Motor neuron (in vitro differentiated cells): ENCODE data around the gene COPB2. TPM values are rescaled to one million over a fixed set of nuclear protein-coding genes. Genes with fewer than 3 reads are reported as not detected.
"Not testable (repeated sequence)": the region's sequence is repeated elsewhere in the genome, so short reads cannot be mapped to it uniquely, and the experiment has no call there.

Source experiments
- ATAC-seq, 8 experiments: fragments of 200-7000 bp; cut with Tn5 transposase; replicated peaks in 6 of 8; 2 replicates each; pipeline ENCODE4 v1.8.0; 2021; ENCODE audit warnings: mild to moderate bottlenecking in 8 of 8, moderate library complexity in 8 of 8
- H3K27ac ChIP-seq, 2 donors: fragments of 250-450 bp; sonication (Bioruptor Pico); 2 replicates each; pipeline ENCODE4 v1.9.0; 2021; ENCODE audit warnings: antibody characterized with exemption in 2 of 2, mild to moderate bottlenecking in 2 of 2, moderate library complexity in 1 of 2
- H3K4me1 ChIP-seq, 2 donors: fragments of 250-450 bp; sonication (Bioruptor Pico); replicated peaks in 1 of 2; 2 replicates each; pipeline ENCODE4 v1.6.1; 2021; ENCODE audit warnings: antibody characterized with exemption in 2 of 2, mild to moderate bottlenecking in 2 of 2, moderate library complexity in 1 of 2
- H3K4me3 ChIP-seq, 5 donors: fragments of 250-450 bp; sonication (Bioruptor Pico); 2 replicates each; pipeline ENCODE4 v1.9.0; 2021; ENCODE audit warnings: antibody characterized with exemption in 5 of 5, mild to moderate bottlenecking in 5 of 5, moderate library complexity in 4 of 5
- WGBS, 10 experiments: fragments of 450-650 bp; shearing (Covaris generic); methylation state at CpG; one replicate each; pipeline ENCODE4 v1.0.0; 2022; 5-methylcytosine and 5-hydroxymethylcytosine counted together
- in situ Hi-C, 9 experiments: fragments of 400-800 bp; cut with MboI; loops; one replicate each; pipeline ENCODE4 v1.15.0; 2021; ENCODE audit warnings: low sequenced_read_pairs in 9 of 9, low pct_unique_long_range_greater_than_20kb in 2 of 9; ENCODE audit not compliant: unreplicated experiment in 9 of 9
- total RNA-seq, 8 experiments: library from RNA; unstranded; fragments of 300-600 nt; gene quantifications; 2 replicates each; pipeline versions ENCODE4 v1.2.3 to v1.2.4, GENCODE V29; 2022

The COPB2 gene
- total RNA-seq, 8 experiments from 2014 or later = 111 to 199 (median 163) TPM

DNA sequence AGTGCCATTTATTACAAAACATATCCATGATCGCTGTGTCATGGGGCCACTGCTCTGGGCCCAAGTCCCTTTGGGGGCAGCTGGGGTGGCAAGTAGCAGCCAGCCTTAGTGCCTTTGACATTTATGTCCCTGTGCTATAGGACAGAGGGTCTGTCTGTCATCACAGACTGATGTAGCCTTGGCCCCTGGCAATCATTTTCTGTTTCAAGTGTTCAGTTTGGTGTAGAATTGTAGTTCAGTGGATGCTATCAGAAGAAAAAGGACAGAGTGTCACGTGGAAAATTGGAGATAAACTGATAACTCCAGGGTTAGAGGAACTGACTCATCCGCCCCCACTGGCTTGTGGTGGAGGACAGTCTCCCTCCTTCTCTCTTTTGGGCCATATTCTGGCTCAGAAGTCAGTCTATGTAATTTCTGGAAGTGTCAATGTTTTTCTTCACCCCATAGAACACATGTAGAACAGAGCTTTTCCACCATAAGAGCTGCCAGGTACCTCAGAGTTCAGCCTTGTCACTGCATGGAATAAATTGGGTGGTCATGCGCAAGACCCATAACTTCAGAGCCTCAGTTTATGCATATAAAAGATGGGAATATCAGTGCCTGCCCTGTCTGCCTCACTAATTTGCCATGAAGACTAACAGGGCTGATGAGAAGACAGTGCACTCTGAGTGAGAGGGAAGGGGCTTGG lies 50.1 kb downstream of the COPB2 start:
- Histone ChIP-seq H3K4me3 (no peak overlapping the region), H3K27ac (no peak overlapping the region), H3K4me1 (peaks cover 2 to 3% of the 10 kb centered on the region in 2 donors)
- WGBS, 10 experiments = 25 to 100% (median 55%) methylated on average over 1 to 3 of the region's 4 CpGs; no CpG with 5 or more reads in 3 of the 10 experiments
- in situ Hi-C loops = loop anchor here in 1 of 9 experiments (25.0 kb wide), 1 partner anchor 402 kb away; the partner anchor contains the start of genes FOXL2 and FOXL2NB
- no peak for ATAC-seq

DNA sequence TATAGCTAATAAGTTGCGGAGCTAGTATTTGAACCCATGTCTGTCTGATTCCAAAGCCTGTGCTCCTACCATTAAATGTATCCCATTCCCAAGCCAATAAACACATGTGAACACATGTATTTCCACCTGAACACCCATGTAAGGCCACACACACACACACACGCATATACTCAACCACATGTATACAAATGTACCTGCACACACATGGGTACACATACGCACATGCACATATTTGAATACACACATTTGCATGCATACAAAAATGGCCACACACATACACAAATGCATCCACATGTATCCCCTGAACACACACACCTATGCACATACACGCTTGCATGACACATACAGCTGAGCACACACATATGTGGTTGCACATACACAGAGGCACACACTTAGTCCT lies 51.0 kb downstream of the COPB2 start:
- WGBS, 10 experiments = 80 to 100% (median 94%) methylated on average over 1 to 3 of the region's 4 CpGs; no CpG with 5 or more reads in 3 of the 10 experiments
- in situ Hi-C loops = loop anchor here in 1 of 9 experiments (25.0 kb wide), 1 partner anchor 401 kb away; the partner anchor contains the start of genes FOXL2 and FOXL2NB
- Histone ChIP-seq H3K4me3 (no peak overlapping the region), H3K27ac (no peak overlapping the region), H3K4me1 (peaks cover 0 to under 1% of the 10 kb centered on the region in 2 donors)
- no peak for ATAC-seq

DNA sequence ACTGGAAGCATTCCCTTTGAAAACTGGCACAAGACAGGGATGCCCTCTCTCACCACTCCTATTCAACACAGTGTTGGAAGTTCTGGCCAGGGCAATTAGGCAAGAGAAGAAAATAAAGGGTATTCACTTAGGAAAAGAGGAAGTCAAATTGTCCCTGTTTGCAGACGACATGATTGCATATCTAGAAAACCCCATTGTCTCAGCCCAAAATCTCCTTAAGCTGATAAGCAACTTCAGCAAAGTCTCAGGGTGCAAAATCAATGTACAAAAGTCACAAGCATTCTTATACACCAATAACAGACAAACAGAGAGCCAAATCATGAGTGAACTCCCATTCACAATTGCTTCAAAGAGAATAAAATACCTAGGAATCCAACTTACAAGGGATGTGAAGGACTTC lies 54.8 kb downstream of the COPB2 start:
- H3K27ac ChIP-seq, ATAC-seq, H3K4me1 ChIP-seq, H3K4me3 ChIP-seq: not testable (repeated sequence)
- in situ Hi-C loops = loop anchor here in 1 of 9 experiments (25.0 kb wide), 1 partner anchor 397 kb away; the partner anchor contains the start of genes FOXL2 and FOXL2NB
- WGBS, 10 experiments = no CpG with 5 or more reads among the region's 1 CpG

DNA sequence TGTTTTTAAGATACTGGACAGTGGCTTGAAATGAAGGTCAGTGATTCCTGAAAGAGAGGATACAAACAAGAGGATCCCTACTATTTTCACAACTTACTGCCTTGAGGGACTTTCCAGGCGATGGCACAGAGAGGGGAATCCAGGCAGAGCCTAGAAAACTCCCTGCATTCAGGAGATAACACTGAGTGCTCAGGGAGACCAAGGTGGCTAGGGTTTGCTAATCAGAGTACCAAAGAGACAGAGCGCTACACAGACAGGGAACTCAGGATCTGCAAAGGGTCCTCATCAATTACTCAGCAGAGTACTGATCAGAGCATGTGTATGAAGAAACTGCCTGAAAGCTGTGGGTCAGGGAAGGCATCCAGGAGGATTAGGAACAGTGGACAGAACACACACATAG lies 57.4 kb downstream of the COPB2 start:
- no peak overlapping the region for H3K4me3 ChIP-seq
- WGBS, 10 experiments = 0 to 100% (median 83%) methylated on average over 1 to 2 of the region's 2 CpGs; no CpG with 5 or more reads in 2 of the 10 experiments
- ATAC-seq = no peak
- H3K4me1 ChIP-seq = no peaks in the 10 kb centered on the region
- in situ Hi-C loops = loop anchor here in 1 of 9 experiments (25.0 kb wide), 1 partner anchor 395 kb away; the partner anchor contains the start of genes FOXL2 and FOXL2NB
- H3K27ac ChIP-seq = no peak overlapping the region

DNA sequence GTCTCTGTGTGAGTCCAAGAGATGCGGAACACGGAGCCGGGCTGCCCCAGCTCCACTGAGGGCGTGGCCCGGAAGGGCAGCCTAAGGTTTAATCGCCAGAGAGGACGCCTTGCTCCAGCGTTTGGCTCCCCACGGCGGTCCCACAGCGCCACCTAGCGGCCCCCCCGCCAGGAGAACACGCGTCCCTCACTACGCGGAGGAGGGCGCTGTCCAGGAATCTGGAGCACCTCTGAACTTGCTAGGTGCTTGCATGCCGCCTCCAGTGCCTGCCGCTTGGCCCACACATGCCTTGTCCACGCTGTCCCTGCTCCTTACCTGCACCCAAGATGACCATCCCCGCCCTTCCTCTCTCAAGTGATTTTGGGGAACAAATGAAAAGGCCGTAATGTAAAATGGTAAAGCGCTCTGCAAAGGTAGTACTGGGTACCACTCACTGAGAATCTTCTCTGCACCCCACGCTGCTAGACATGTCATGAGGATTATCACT lies 60.0 kb downstream of the COPB2 start:
- 0 to 11% (median 6%) methylated on average over 2 to 8 of the region's 25 CpGs; no CpG with 5 or more reads in 5 of the 10 experiments for WGBS, 10 experiments
- Histone ChIP-seq H3K4me3 (peak overlapping the region; percentile 8 to 24 (median 19)), H3K27ac (no peak overlapping the region), H3K4me1 (no peaks in the 10 kb centered on the region)
- peak; percentile 99 to 100 (median 100) for ATAC-seq
- in situ Hi-C loops = loop anchor here in 1 of 9 experiments (25.0 kb wide), 1 partner anchor 392 kb away; the partner anchor contains the start of genes FOXL2 and FOXL2NB

DNA sequence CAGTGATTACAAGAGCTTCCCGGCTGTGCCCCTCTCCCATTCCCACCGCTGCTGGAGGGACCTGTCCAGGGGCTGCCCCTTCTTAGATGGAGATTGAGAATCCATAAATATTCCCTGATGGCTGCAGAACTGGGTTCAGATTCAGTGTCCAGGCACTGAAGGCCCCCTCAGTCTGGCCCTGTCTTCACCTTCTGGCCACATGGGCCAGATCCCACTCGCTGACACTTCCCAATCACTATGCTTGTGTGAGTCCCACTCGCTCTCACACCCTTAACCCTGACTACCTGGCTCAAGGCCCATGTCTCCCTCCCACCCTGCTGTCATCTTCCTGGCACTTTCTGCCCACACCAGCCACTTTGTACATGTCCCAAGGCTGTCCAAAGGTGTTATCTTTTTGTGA lies 61.1 kb downstream of the COPB2 start:
- no peak for ATAC-seq
- WGBS, 10 experiments = 60 to 83% (median 80%) methylated on average over 1 to 3 of the region's 4 CpGs; no CpG with 5 or more reads in 7 of the 10 experiments
- H3K4me3 ChIP-seq = no peak overlapping the region
- in situ Hi-C loops = loop anchor here in 1 of 9 experiments (25.0 kb wide), 1 partner anchor 391 kb away; the partner anchor contains the start of genes FOXL2 and FOXL2NB
- no peaks in the 10 kb centered on the region for H3K4me1 ChIP-seq
- no peak overlapping the region for H3K27ac ChIP-seq

DNA sequence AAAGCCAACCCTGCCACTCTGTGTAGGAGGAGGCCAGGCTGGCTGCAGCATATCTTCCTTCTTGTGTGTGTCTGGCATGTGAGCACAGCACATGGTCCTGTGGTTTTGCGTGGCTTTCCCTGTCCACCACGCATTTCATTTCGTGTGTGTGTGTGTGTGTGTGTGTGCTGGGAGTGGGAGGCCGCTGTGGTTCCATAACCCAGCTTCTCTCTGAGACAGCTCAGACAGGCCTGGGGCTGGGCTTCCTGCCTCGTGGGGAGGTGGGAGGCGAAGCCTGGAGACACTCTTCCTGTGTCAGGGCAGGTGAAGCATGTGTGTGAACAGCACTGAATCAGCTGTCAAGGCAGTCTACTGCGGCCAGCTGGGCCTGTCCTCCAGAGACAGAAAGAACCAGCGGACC lies 61.6 kb downstream of the COPB2 start:
- in situ Hi-C loops = loop anchor here in 1 of 9 experiments (25.0 kb wide), 1 partner anchor 391 kb away; the partner anchor contains the start of genes FOXL2 and FOXL2NB
- Histone ChIP-seq H3K4me1 (no peaks in the 10 kb centered on the region), H3K27ac (no peak overlapping the region), H3K4me3 (no peak overlapping the region)
- ATAC-seq = no peak
- 56 to 100% (median 80%) methylated on average over 2 to 5 of the region's 8 CpGs; no CpG with 5 or more reads in 7 of the 10 experiments for WGBS, 10 experiments

DNA sequence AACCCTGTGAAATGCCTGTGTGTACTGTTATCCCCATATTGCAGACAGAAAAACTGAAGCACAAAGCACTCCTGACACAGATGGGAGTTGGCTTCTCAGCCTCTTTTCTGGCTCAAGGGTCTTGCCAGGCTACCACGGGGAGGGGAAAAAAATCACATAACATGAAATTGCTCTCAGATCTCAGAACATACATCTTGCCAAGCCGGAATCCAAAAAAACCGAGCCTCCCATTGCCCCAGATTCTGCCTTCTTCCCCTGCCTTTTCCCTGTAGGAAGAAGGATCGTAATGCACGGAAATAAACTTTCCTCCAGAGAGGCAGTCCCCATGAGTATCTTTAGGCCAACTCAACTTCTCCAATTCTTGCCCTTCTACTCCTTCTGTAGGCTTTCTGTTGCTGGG lies 62.2 kb downstream of the COPB2 start:
- Histone ChIP-seq H3K4me3 (no peak overlapping the region), H3K27ac (no peak overlapping the region), H3K4me1 (no peaks in the 10 kb centered on the region)
- in situ Hi-C loops = loop anchor here in 1 of 9 experiments (25.0 kb wide), 1 partner anchor 390 kb away; the partner anchor contains the start of genes FOXL2 and FOXL2NB
- 20 to 100% (median 74%) methylated on average over 1 to 4 of the region's 5 CpGs; no CpG with 5 or more reads in 1 of the 10 experiments for WGBS, 10 experiments
- ATAC-seq = no peak

DNA sequence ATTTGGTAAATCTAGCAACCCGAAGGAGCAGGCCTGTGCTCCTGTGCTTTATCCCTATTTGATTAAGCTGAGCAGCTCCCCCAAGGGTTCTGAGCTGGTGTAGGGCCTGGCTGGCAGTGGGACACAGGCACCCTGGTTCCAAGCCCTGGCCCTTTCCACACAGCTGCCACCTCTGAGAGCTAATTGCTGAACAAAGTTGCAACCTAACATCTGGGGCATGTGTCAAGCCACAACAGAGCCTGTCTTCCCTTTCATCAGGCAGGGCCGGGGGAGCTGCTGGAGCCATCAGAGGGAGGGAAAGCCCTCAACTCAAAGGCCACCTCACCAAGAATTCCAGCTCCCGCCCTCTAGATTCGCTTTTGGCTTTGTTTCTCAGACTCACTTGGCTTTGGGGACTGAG lies 62.7 kb downstream of the COPB2 start:
- Histone ChIP-seq H3K27ac (no peak overlapping the region), H3K4me1 (no peaks in the 10 kb centered on the region), H3K4me3 (no peak overlapping the region)
- 60 to 66% (median 60%) methylated on average over 1 to 2 of the region's 4 CpGs; no CpG with 5 or more reads in 7 of the 10 experiments for WGBS, 10 experiments
- in situ Hi-C loops = loop anchor here in 1 of 9 experiments (25.0 kb wide), 1 partner anchor 389 kb away; the partner anchor contains the start of genes FOXL2 and FOXL2NB
- ATAC-seq = no peak

DNA sequence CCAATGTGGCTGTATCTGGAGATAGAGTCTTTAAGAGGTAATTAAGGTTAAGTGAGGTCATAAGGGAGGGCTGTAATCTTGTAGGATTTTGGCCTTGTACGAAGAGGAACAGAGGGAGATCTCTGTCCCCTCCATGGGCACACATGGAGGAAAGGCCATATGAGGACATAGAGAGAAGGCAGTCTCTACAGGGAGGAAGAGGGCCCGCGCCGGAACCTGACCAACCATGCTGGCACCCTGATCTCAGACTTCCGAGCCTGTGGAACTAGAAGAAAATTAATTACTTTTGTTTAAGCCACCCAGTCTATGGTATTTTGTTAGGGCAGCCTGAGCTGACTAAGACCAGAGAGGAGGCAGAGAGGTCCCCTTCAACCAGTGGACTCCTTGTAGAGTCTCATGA lies 63.3 kb downstream of the COPB2 start:
- no peak overlapping the region for H3K27ac ChIP-seq
- whole genome bisulfite sequencing, 10 experiments = 0 to 93% (median 80%) methylated on average over 1 to 5 of the region's 5 CpGs; no CpG with 5 or more reads in 1 of the 10 experiments
- no peak overlapping the region for H3K4me3 ChIP-seq
- no peaks in the 10 kb centered on the region for H3K4me1 ChIP-seq
- in situ Hi-C loops = loop anchor here in 1 of 9 experiments (25.0 kb wide), 1 partner anchor 389 kb away; the partner anchor contains the start of genes FOXL2 and FOXL2NB
- no peak for ATAC-seq

DNA sequence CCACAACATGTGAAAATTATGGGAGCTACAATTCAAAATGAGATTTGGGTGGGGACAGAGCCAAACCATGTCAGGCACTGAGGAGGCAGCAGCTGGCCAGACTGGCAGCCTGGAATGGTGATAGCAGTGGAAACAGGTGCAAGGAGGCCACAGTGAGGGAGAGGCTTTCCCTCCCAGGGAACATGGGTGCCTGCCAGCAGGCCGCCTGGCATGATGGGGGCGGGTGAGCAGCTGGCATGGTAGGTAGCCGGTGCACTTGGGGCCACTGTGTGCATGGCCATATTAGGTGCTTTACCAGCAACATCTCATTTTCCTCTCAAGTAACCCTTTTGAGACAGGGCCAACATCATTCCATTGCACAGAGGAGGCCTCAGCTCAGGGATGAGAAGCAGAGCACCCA lies 63.9 kb downstream of the COPB2 start:
- in situ Hi-C loops = loop anchor here in 1 of 9 experiments (25.0 kb wide), 1 partner anchor 388 kb away; the partner anchor contains the start of genes FOXL2 and FOXL2NB
- no peak overlapping the region for H3K27ac ChIP-seq
- 81% methylated on average over 3 of the region's 3 CpGs; no CpG with 5 or more reads in 9 of the 10 experiments for WGBS, 10 experiments
- no peak overlapping the region for H3K4me3 ChIP-seq
- no peaks in the 10 kb centered on the region for H3K4me1 ChIP-seq
- ATAC-seq = no peak

DNA sequence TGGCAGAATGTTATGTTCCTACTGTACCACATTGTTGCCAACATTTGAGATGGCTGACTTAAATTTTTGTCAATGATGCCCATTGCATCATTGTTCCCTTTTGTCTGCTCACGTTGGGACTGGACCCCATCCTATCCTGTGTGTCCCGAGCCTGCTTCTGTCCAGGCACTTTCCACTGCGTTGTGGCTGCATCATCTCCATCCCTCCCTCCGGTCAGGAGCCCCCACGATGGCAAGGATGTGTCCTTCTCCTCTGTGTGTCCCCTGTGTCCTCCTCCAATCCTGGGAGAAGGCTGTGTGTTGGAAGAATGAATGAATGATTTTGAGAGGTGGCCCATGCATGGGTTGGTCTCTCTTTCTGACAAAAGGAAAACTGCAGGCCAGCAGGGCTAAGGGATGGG lies 65.0 kb downstream of the COPB2 start:
- Histone ChIP-seq H3K4me3 (no peak overlapping the region), H3K4me1 (no peaks in the 10 kb centered on the region), H3K27ac (no peak overlapping the region)
- no peak for ATAC-seq
- in situ Hi-C loops = loop anchor here in 5 of 9 experiments (25.0 kb wide), 2 partner anchors 212 to 387 kb away; partner anchors contain the start of genes FOXL2 (in 2 of the 5) and FOXL2NB (in 2 of the 5)
- 34 to 87% (median 63%) methylated on average over 2 to 4 of the region's 5 CpGs; no CpG with 5 or more reads in 6 of the 10 experiments for WGBS, 10 experiments
